ENCODE measurements around the gene MAX. TPM values are rescaled to one million over a fixed set of nuclear protein-coding genes. Genes with fewer than 3 reads are reported as not detected.

The MAX gene
- total and polyA plus RNA-seq, 2 of the 13 experiments (the other 11 are each of a cell fraction or from before 2014, with no cell fraction given): 28.5 to 29.3 TPM

DNA sequence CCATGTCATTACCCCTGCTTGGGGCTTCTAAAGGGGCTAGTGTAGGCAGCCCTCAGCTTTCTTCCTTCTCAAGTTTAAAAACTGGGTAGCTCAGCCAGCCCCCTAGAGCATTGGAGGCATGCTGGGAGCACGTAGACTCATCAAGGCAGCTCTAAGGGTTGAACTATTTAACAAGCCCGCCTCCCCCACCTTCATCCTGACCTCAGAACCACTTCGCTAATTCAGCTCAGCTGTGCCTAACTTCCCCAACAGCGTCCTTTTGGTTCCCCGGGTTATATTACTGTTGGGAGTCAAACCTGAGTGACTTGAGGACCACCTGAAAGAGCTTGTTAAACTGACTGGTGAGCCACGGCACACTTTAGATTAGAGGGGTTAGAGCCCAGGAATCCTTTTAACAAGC, 30.1 kb downstream of the MAX start (continued):
- TF ChIP-seq ZNF333 (CRISPR knock-in tag; IDR thresholded peaks at IDR 0.05; ENCODE audit: borderline replicate concordance): no peak
- TF ChIP-seq, protein P1, sequence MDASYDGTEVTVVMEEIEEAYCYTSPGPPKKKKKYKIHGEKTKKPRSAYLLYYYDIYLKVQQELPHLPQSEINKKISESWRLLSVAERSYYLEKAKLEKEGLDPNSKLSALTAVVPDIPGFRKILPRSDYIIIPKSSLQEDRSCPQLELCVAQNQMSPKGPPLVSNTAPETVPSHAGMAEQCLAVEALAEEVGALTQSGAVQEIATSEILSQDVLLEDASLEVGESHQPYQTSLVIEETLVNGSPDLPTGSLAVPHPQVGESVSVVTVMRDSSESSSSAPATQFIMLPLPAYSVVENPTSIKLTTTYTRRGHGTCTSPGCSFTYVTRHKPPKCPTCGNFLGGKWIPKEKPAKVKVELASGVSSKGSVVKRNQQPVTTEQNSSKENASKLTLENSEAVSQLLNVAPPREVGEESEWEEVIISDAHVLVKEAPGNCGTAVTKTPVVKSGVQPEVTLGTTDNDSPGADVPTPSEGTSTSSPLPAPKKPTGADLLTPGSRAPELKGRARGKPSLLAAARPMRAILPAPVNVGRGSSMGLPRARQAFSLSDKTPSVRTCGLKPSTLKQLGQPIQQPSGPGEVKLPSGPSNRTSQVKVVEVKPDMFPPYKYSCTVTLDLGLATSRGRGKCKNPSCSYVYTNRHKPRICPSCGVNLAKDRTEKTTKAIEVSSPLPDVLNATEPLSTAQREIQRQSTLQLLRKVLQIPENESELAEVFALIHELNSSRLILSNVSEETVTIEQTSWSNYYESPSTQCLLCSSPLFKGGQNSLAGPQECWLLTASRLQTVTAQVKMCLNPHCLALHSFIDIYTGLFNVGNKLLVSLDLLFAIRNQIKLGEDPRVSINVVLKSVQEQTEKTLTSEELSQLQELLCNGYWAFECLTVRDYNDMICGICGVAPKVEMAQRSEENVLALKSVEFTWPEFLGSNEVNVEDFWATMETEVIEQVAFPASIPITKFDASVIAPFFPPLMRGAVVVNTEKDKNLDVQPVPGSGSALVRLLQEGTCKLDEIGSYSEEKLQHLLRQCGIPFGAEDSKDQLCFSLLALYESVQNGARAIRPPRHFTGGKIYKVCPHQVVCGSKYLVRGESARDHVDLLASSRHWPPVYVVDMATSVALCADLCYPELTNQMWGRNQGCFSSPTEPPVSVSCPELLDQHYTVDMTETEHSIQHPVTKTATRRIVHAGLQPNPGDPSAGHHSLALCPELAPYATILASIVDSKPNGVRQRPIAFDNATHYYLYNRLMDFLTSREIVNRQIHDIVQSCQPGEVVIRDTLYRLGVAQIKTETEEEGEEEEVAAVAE (CRISPR knock-in tag; IDR thresholded peaks at IDR 0.05; ENCODE audit: borderline replicate concordance): no peak

DNA sequence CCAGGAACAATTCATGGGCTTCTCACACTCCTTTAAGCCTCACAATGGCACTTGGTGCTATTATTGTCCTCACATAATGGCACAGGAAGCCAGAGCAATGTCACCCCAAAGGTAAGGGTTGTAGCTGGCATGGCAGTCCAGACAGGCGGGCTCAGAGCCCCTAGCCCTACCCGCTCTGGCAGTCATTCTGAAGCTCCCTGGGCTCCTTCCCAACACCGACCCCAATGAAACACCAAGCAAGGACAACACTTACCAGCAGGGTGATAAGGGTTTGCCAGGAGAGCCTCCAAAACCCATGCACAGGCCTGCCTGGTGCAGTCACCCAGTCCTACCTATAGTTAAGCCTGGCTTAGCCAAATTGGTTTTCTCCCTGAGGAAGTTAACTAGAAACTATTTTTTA, 30.8 kb downstream of the MAX start:
- Histone ChIP-seq H4K20me1 (ENCODE audit: insufficient read depth, low read length) (no peaks in the 10 kb centered on the region), H3K27me3 (ENCODE audit: control insufficient read depth in 1 of 2, insufficient read depth in 2 of 2, low read length in 2 of 2) (no peaks in the 10 kb centered on the region), H3K9me3 (ENCODE audit: low read length) (no peaks in the 10 kb centered on the region), H3K4me3 (replicated peaks in 1 of 3; ENCODE audit: insufficient read depth in 1 of 3, low read depth in 2 of 3, low read length in 3 of 3) (no peak overlapping the region), H3K79me2 (ENCODE audit: insufficient read depth, low read length) (no peaks in the 10 kb centered on the region), H3K4me2 (ENCODE audit: low read depth, low read length) (no peak overlapping the region), H3K4me1 (ENCODE audit: insufficient read depth, low read length) (peaks cover 22% of the 10 kb centered on the region), H3K27ac (ENCODE audit: extremely low read length, insufficient read depth, low read length) (no peak overlapping the region), H3K9ac (ENCODE audit: insufficient read depth, low read depth, low read length) (no peak overlapping the region), H2AFZ (ENCODE audit: low read length) (no peak overlapping the region), H3K36me3 (replicated peaks in 1 of 2; ENCODE audit: control insufficient read depth in 1 of 2, insufficient read depth in 2 of 2, low read length in 2 of 2) (peaks cover 12 to 24% of the 10 kb centered on the region in 2 experiments; a peak in 4 of 5 replicates)
- ATAC-seq (no peak), DNase-seq (ENCODE audit: low spot score) (no peak), FAIRE-seq (no peak)
- intact Hi-C loops (cut with micrococcal nuclease; ENCODE audit: unreplicated experiment) (no loop called here), in situ Hi-C loops (cut with HindIII; ENCODE audit: extremely low pct_ligation_motif_present, low pct_unique_long_range_greater_than_20kb) (no loop called here)
- ChIA-PET POLR2A (no interaction called here), CTCF (ENCODE audit: low intra/inter-chr PET ratio, low total read pairs) (no interaction called here)
- no TSS peak for BruUV-seq (replicated peaks)
- WGBS (ENCODE audit: low lambda C conversion rate): 100% methylated on average over 2 of the region's 3 CpGs
- no peak for TF ChIP-seq ZNF367 (CRISPR knock-in tag; IDR thresholded peaks at IDR 0.05; ENCODE audit: borderline replicate concordance)
- TF ChIP-seq, protein P2, sequence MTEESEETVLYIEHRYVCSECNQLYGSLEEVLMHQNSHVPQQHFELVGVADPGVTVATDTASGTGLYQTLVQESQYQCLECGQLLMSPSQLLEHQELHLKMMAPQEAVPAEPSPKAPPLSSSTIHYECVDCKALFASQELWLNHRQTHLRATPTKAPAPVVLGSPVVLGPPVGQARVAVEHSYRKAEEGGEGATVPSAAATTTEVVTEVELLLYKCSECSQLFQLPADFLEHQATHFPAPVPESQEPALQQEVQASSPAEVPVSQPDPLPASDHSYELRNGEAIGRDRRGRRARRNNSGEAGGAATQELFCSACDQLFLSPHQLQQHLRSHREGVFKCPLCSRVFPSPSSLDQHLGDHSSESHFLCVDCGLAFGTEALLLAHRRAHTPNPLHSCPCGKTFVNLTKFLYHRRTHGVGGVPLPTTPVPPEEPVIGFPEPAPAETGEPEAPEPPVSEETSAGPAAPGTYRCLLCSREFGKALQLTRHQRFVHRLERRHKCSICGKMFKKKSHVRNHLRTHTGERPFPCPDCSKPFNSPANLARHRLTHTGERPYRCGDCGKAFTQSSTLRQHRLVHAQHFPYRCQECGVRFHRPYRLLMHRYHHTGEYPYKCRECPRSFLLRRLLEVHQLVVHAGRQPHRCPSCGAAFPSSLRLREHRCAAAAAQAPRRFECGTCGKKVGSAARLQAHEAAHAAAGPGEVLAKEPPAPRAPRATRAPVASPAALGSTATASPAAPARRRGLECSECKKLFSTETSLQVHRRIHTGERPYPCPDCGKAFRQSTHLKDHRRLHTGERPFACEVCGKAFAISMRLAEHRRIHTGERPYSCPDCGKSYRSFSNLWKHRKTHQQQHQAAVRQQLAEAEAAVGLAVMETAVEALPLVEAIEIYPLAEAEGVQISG (CRISPR knock-in tag; IDR thresholded peaks at IDR 0.05): no peak
- TF ChIP-seq MEIS1 (CRISPR knock-in tag; IDR thresholded peaks at IDR 0.05; ENCODE audit: borderline replicate concordance): no peak
- no peak for TF ChIP-seq NFYB (CRISPR knock-in tag; IDR thresholded peaks at IDR 0.05)
- no peak for TF ChIP-seq SMAD9 (CRISPR knock-in tag; IDR thresholded peaks at IDR 0.05)
- TF ChIP-seq, protein P3, sequence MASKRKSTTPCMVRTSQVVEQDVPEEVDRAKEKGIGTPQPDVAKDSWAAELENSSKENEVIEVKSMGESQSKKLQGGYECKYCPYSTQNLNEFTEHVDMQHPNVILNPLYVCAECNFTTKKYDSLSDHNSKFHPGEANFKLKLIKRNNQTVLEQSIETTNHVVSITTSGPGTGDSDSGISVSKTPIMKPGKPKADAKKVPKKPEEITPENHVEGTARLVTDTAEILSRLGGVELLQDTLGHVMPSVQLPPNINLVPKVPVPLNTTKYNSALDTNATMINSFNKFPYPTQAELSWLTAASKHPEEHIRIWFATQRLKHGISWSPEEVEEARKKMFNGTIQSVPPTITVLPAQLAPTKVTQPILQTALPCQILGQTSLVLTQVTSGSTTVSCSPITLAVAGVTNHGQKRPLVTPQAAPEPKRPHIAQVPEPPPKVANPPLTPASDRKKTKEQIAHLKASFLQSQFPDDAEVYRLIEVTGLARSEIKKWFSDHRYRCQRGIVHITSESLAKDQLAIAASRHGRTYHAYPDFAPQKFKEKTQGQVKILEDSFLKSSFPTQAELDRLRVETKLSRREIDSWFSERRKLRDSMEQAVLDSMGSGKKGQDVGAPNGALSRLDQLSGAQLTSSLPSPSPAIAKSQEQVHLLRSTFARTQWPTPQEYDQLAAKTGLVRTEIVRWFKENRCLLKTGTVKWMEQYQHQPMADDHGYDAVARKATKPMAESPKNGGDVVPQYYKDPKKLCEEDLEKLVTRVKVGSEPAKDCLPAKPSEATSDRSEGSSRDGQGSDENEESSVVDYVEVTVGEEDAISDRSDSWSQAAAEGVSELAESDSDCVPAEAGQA (IDR thresholded peaks at IDR 0.05; ENCODE audit: low read depth): no peak
- TF ChIP-seq, protein P3 (CRISPR knock-in tag; IDR thresholded peaks at IDR 0.05; ENCODE audit: borderline replicate concordance): no peak

Measured in HepG2 (cell line).